ENCODE results near the gene ZNF423.
"Not testable (repeated sequence)": the region's sequence is repeated elsewhere in the genome, so short reads cannot be mapped to it uniquely, and the experiment has no call there.

Gene ZNF423

DNA sequence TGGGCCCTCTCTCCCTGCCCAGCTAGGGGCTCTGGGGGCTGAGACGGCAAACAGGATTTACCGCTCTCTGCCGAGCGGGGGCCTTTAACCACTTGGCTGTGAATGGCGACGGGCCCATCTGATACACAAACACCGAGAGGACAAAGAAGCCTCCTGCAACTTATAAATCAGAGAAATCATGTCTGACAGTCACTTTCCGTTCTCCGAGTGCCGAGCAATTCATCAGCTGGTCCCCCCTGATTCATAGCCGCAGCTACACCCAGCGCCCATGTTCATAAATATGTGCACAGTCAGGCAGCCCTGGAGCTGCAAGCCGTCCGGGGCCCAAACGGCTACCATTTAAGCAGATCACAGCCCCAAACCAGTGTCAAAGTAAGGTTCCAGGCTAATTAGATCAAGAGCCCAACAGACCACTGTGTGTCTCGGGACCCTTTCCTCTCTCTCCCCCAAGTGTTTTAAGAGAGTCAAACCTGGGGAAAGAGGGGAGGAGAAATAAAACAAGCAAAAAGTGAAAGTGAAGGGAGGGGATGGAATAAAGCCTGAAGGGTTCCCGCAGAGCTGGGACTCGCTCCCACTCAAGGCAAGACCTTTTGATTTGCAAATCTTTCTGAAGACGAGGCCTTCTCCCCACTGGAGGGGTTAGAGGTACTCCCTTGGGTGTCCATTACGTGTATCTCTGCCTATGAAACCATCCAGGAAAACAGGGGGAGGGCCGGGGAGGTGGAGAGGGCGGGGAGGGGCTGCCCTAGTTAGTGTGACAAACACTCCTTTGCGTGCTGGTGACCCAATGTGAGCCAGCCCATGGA is 327.6 kb downstream of the ZNF423 start:
- DNase-seq: peak; percentile 48

DNA sequence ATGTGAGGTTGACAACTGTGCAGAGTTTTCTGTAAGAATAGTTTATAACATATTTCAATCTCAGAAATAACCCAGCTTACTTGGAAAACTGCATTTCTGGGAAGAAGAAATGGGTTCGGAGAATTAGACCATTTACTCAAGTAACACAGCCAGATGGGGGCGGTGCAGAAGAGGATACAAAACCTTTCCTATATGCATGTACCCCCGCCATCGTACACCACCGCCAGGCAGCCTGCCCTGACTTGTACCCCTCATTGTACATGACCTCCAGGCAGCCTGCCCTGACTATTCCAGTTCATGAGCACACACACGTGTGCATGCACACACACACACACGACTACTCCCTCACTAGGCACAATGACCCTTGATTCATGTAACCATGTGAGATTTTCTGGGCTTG is 328.3 kb downstream of the ZNF423 start:
- DNase-seq: no peak

DNA sequence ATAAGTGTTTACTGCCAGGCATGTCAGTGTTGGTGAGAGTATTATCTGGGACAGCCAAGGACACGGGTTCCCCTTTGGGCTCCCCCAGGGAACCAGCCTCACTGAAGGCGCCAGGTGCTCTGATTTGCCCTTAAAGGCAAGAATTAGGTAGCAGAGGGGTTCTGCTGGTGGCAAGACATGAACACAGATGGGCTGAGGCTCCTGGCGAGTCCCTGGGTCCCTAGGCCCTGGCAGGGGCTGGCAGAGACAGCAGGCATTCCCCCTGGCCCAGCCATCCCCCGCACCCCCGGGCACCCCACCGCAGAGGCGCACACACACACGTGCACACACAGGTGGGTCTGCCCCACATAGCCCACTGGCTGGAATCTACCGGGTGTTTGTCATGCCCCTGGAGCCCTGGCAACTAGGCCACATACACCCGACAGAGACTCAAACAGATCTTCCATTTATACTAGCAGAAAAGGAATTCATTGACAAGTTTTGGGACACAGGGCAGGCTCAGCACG is 329.0 kb downstream of the ZNF423 start:
- no peak for DNase-seq

GRCh38 chr16:49524947-49525315 is 331.0 kb downstream of the ZNF423 start:
- no peak for DNase-seq

- DNase-seq: no peak
Measured at GRCh38 chr16:49524216-49524946, 331.5 kb downstream of the ZNF423 start.

DNA sequence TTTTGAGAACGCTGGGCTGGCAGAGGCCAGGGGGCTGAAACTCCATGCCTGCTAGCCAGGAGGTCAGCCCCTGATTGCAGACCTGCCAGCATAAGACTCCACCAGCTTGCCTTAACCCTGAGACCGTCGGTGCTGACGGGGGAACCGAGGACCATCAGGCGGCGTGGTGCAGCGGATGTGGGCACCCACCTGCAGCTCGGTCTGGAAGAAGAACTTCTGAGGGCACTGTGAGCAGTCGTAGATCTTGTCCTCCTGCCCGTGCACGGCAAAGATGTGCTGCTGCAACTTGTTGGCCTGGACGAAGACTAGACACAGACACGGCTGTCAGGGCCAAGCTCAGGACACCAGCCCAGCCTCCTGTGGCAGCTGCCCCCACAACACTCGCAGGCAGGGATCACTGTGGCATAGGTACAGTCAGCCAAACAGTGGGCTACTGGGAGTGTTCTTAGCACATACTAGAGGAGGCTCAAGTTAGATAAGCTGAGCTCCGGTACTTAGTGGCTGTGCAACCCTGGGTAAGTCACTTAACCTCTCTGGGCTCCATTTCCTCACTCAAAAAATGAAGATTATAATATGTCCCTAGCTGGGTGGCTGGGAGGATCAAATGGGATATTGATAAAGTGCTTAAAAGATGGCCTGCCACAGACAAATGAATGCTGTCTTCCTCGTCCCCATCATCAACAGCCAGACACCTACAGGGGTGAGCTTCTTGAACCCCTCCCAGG is 332.3 kb downstream of the ZNF423 start:
- no peak for DNase-seq

GRCh38 chr16:49521734-49522325 is 334.1 kb downstream of the ZNF423 start:
- no peak for DNase-seq

DNA sequence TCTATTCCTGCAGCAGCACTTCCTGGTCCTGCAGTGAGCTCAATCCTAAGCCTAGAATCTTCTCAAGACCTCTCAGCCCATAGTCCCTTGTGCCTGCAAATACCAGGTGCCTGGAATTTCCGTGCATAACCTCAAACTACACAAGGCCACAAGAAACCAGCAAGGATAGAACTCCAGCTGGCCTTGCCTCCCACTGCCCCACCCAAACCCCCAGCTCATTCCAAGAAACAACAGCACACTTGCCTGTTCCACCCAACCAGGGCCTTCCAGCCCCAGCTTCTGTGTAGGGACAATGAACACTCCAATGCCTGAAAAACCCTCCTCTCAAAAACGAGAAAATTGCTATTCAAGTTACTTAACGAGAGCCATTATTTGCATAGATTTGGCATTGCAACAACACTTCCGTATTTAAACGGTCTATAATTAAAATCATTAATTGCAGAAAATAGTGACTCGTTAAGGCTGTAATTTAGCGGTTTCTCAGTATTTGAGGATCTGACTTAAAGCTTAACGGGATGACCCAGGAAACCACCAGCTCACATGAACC is 335.3 kb downstream of the ZNF423 start:
- no peak for DNase-seq

DNA sequence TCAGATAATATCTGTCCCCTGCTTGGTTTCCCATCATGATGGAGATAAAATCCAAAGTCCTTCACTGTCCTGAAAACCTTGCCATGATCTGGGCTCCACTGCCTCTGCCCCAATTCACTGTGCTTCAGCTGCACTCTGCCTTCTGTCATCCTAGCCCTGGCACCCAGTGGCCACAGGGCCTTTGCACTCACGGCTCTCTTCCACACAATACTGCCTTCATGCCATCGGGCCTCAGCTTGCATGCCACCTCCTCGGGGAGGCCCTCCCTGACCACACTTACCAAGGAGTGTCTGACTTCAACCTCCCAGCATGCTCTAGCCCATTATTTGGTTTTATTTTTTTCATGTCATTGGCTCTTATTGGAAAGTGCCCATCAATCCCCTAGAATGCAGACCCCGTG is 336.2 kb downstream of the ZNF423 start:
- DNase-seq: no peak

- no peak for DNase-seq
Measured at GRCh38 chr16:49519008-49519656, 336.8 kb downstream of the ZNF423 start.

- DNase-seq: no peak
Measured at GRCh38 chr16:49516382-49517036, 339.4 kb downstream of the ZNF423 start.

- no peak for DNase-seq
Measured at GRCh38 chr16:49515861-49516260, 340.1 kb downstream of the ZNF423 start.

- DNase-seq: no peak
Measured at GRCh38 chr16:49515016-49515565, 340.8 kb downstream of the ZNF423 start.

DNA sequence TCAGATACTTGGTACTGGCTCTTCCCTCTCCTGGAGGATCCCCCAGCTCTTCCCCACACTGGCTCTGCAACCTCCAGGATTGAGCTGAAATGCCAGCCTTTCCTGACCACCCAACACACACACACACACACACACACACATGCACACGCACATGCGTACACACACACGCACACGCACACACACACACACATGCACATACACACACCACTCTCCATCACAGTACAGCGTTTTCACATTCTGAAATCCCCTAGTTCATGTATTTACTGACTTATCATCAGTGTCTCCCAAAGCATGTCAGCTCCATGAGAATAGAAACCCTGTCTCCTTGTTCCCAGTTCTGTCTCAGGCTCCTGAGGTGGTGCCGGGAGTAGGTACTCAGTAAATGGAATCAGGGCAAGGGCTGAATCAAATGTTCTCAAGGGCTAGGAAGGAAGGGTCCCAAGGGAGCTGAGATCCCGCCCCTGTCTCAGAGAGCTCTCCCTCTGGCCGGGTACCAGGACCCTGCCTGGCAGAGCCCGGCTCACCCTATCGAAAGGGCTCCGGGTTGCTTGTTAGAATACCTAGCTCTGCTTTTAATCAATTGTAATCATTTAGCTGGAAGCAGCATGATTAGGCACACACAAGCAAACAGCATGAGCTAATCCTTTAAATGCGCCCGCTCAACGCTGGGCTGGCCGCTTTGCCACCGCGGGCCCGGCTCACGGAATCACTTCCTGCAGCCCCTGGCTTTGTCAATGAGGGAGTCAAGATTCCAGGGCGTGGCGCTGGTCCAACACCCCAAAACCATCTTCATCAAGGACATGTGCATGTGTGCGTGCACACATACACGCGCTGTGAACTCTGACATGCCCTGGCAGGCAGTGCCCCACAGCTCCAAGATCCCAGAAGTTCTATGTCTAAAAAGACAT is 341.6 kb downstream of the ZNF423 start:
- no peak for DNase-seq

DNA sequence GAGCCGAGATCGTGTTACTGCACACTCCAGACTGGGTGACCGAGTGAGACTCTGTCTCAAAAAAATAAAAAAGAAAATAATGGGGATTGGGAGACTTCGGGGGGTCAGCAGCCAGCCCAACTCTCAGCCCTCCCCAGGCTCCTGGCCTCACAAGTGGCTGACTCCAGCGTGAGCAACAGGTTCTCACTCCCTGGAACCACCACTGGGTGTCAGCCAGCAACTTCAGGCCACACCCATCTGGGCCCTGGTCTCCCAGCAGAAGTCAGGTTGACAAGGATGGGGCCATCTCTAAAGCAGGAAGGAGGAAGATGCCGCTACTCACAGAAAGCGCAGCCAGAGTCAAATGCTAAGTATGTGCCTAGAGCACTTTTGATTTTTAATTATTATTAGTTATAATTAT is 342.9 kb downstream of the ZNF423 start:
- DNase-seq: peak; percentile 18

- no peak for DNase-seq
Measured at GRCh38 chr16:49510654-49511305, 345.1 kb downstream of the ZNF423 start.

DNA sequence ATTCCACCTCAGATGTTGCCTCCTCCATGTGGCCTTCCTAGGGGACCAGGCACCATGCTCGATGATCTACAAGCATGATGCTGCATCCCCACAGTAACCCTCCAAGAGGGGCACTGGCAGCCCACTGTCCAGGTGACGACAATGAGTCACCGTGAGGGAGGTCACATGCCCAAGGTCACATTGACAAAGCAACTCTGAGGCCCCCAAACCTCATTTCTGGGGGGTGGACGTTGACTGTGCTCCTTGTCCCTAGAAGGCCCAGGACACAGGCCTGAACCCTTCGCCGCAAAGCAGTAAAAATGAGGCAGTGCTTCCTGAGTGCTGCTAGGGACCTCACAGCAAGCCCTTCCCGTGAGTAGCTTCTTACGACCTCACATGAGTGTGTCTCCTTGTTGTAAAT is 345.8 kb downstream of the ZNF423 start:
- no peak for DNase-seq

GRCh38 chr16:49506058-49507013 is 349.6 kb downstream of the ZNF423 start:
- not testable (repeated sequence) for DNase-seq

All from fibroblast of skin of back (primary cell).